Forelimb muscle (tissue), 1 donor: Measurements from ENCODE around the gene TUSC2. TPM values are rescaled to one million over a fixed set of nuclear protein-coding genes. Genes with fewer than 3 reads are reported as not detected.
A peak's percentile ranks its signal among the peaks of the same experiment; 100 is the strongest.
"Not testable (repeated sequence)": the region's sequence is repeated elsewhere in the genome, so short reads cannot be mapped to it uniquely, and the experiment has no call there.

Experiments
- DNase-seq: peaks from one replicate; pipeline ENCODE4 v3.0.0-alpha.2; 2013; ENCODE audit warnings: low read depth
- polyA plus RNA-seq: library from polyadenylated mRNA; unstranded; fragments of 120-200 nt; gene quantifications from one replicate; pipeline ENCODE4 v1.2.1, GENCODE V29; 2013; ENCODE audit not compliant: insufficient read length

Gene TUSC2
- polyA plus RNA-seq, 1 donor = 16.4 TPM

- DNase-seq = no peak
Observed at GRCh38 chr3:50294492-50295403, 33.3 kb downstream of the TUSC2 start.

GRCh38 chr3:50294089-50294488, 33.9 kb downstream of the TUSC2 start:
- DNase-seq = no peak

- no peak for DNase-seq
Observed at GRCh38 chr3:50293079-50293801, 34.8 kb downstream of the TUSC2 start.

GRCh38 chr3:50292159-50293078, 35.6 kb downstream of the TUSC2 start, which contains the start of gene IFRD2:
Gene IFRD2, minus strand, starts transcription at chr3:50292429. Its CDS starts 155 bp downstream, at chr3:50292274.
- DNase-seq = peak; percentile 95

GRCh38 chr3:50290161-50290641, 37.8 kb downstream of the TUSC2 start:
- no peak for DNase-seq

GRCh38 chr3:50289130-50289529, 38.9 kb downstream of the TUSC2 start:
- no peak for DNase-seq

GRCh38 chr3:50288387-50289007, 39.5 kb downstream of the TUSC2 start:
- no peak for DNase-seq

GRCh38 chr3:50287262-50287661, 40.8 kb downstream of the TUSC2 start:
- no peak for DNase-seq

- no peak for DNase-seq
Observed at GRCh38 chr3:50286322-50287227, 41.4 kb downstream of the TUSC2 start.

GRCh38 chr3:50284121-50284520, 43.9 kb downstream of the TUSC2 start:
- DNase-seq = not testable (repeated sequence)

- no peak for DNase-seq
Observed at GRCh38 chr3:50279255-50280016, 48.6 kb downstream of the TUSC2 start.

GRCh38 chr3:50278880-50279224, 49.2 kb downstream of the TUSC2 start, which contains the start of gene LSMEM2:
Gene LSMEM2, plus strand, starts transcription at chr3:50279087. Its CDS starts 27 bp downstream, at chr3:50279114.
- no peak for DNase-seq

GRCh38 chr3:50278123-50278879, 49.7 kb downstream of the TUSC2 start:
- no peak for DNase-seq

GRCh38 chr3:50276762-50277101, 51.3 kb downstream of the TUSC2 start:
- no peak for DNase-seq

GRCh38 chr3:50275996-50276761, 51.8 kb downstream of the TUSC2 start:
- DNase-seq = no peak

GRCh38 chr3:50275141-50275995, 52.7 kb downstream of the TUSC2 start:
- no peak for DNase-seq
